ENCODE measurements around the gene LSM4.

The LSM4 gene

GRCh38 chr19:18265582-18265981 is 57.3 kb downstream of the LSM4 start:
- TF ChIP-seq, protein P1, sequence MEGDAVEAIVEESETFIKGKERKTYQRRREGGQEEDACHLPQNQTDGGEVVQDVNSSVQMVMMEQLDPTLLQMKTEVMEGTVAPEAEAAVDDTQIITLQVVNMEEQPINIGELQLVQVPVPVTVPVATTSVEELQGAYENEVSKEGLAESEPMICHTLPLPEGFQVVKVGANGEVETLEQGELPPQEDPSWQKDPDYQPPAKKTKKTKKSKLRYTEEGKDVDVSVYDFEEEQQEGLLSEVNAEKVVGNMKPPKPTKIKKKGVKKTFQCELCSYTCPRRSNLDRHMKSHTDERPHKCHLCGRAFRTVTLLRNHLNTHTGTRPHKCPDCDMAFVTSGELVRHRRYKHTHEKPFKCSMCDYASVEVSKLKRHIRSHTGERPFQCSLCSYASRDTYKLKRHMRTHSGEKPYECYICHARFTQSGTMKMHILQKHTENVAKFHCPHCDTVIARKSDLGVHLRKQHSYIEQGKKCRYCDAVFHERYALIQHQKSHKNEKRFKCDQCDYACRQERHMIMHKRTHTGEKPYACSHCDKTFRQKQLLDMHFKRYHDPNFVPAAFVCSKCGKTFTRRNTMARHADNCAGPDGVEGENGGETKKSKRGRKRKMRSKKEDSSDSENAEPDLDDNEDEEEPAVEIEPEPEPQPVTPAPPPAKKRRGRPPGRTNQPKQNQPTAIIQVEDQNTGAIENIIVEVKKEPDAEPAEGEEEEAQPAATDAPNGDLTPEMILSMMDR (IDR thresholded peaks at IDR 0.05) = no peak
- intact Hi-C loops (cut with DNase I; ENCODE audit: low total_unique reads) = loop anchor here (10.0 kb wide), 1 partner anchor 139 kb away; no protein-coding TSS in a partner anchor
- no peak for DNase-seq
- Histone ChIP-seq H3K27ac (no peak overlapping the region), H3K27me3 (no peaks in the 10 kb centered on the region), H3K36me3 (peaks cover 44 to 63% (median 61%) of the 10 kb centered on the region in 3 donors), H3K4me3 (no peak overlapping the region), H3K4me1 (no peaks in the 10 kb centered on the region), H3K9me3 (no peaks in the 10 kb centered on the region)

DNA sequence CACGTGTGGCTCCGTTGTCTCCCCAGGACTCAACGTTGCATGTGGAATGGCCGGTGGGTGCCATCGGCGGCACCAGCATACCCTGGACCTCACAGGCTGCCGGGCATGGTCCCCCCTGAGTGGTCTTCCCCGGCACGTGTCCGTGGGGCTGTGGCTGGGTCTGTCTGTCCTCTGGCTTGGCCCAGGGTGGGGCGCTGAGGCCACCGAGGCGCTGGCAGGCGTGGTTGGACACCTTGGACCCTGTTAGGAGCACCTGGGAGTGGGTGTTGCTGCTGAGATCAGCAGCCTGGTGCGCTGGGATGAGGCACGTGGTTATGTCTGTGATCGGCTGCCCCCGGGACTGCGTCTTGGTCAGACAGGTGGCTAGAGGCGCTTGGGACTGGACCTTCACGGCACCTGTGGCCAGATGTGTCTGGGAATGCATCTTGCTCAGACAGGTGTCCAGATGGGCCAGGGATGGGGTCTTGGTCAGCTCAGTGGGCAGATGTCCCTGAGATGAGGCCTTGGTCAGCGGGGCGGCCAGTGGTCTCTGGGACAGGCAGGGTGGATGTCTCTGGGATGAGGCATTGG is 57.8 kb downstream of the LSM4 start:
- Histone ChIP-seq H3K36me3 (peaks cover 44 to 63% (median 61%) of the 10 kb centered on the region in 3 donors), H3K4me1 (no peaks in the 10 kb centered on the region), H3K27ac (no peak overlapping the region), H3K9me3 (no peaks in the 10 kb centered on the region), H3K4me3 (no peak overlapping the region), H3K27me3 (no peaks in the 10 kb centered on the region)
- TF ChIP-seq, protein P1 (IDR thresholded peaks at IDR 0.05) = no peak
- intact Hi-C loops (cut with DNase I; ENCODE audit: low total_unique reads) = loop anchor here (10.0 kb wide), 1 partner anchor 140 kb away; no protein-coding TSS in a partner anchor
- no peak for DNase-seq

GRCh38 chr19:18264137-18264854 is 58.6 kb downstream of the LSM4 start:
- Histone ChIP-seq H3K27me3 (no peaks in the 10 kb centered on the region), H3K36me3 (peaks cover 44 to 63% (median 61%) of the 10 kb centered on the region in 3 donors), H3K4me1 (no peaks in the 10 kb centered on the region), H3K9me3 (no peaks in the 10 kb centered on the region), H3K27ac (no peak overlapping the region), H3K4me3 (no peak overlapping the region)
- DNase-seq = no peak
- intact Hi-C loops (cut with DNase I; ENCODE audit: low total_unique reads) = loop anchor here (10.0 kb wide), 1 partner anchor 141 kb away; no protein-coding TSS in a partner anchor
- TF ChIP-seq, protein P1 (IDR thresholded peaks at IDR 0.05) = no peak

- no peak overlapping the region for H3K27ac ChIP-seq
- TF ChIP-seq, protein P1 (IDR thresholded peaks at IDR 0.05) = no peak
- DNase-seq = no peak
- no peaks in the 10 kb centered on the region for H3K4me1 ChIP-seq
- H3K9me3 ChIP-seq = no peaks in the 10 kb centered on the region
- H3K36me3 ChIP-seq = peaks cover 43 to 64% (median 59%) of the 10 kb centered on the region in 3 donors
- H3K4me3 ChIP-seq = no peak overlapping the region
- intact Hi-C loops (cut with DNase I; ENCODE audit: low total_unique reads) = loop anchor here (10.0 kb wide), 1 partner anchor 141 kb away; no protein-coding TSS in a partner anchor
- no peaks in the 10 kb centered on the region for H3K27me3 ChIP-seq
These were observed 59.3 kb downstream of the LSM4 start for GRCh38 chr19:18263324-18264136.

DNA sequence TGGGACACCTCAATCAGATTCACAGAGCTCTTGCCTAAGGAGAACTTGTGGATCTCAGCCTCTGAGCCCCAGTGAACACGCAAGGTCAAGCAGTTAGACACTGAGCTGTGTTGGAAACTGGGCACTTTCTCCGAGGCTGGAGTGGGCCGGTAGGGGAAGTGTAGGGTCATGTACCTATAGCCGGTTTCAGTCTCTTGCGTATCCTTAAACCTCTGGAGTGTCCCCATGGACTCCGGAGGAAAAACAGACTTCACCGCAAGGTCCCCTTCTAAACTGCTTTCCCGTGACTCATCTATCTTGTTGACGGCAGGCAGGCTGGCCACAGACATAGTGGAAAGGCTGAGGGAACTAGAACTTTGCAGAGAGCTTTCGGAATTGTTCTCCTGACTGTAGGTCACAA is 60.0 kb downstream of the LSM4 start:
- Histone ChIP-seq H3K27me3 (no peaks in the 10 kb centered on the region), H3K9me3 (no peaks in the 10 kb centered on the region), H3K27ac (no peak overlapping the region), H3K4me1 (no peaks in the 10 kb centered on the region), H3K4me3 (no peak overlapping the region), H3K36me3 (peaks cover 37 to 64% (median 59%) of the 10 kb centered on the region in 3 donors)
- intact Hi-C loops (cut with DNase I; ENCODE audit: low total_unique reads) = loop anchor here (10.0 kb wide), 1 partner anchor 142 kb away; no protein-coding TSS in a partner anchor
- TF ChIP-seq, protein P1 (IDR thresholded peaks at IDR 0.05) = no peak
- no peak for DNase-seq
